Peyer's patch (tissue), 4 donors: Measurements from ENCODE around the gene CEP126. TPM values are rescaled to one million over a fixed set of nuclear protein-coding genes. Genes with fewer than 3 reads are reported as not detected.
A peak's percentile ranks its signal among the peaks of the same experiment; 100 is the strongest.

Experiments
- DNase-seq, 3 donors: peaks; one replicate each; pipeline ENCODE4 v3.0.0-alpha.2; 2017 to 2019
- H3K27ac ChIP-seq, 4 donors: fragments of 200-600 bp; sonication (generic); one replicate each; pipeline ENCODE4 v1.5.1; 2016 to 2019
- H3K27me3 ChIP-seq, 2 donors: fragments of 200-600 bp; sonication (generic); one replicate each; pipeline ENCODE4 v1.5.1; 2019
- H3K36me3 ChIP-seq, 3 donors: fragments of 200-600 bp; sonication (generic); one replicate each; pipeline ENCODE4 v1.5.1; 2016 to 2019
- H3K4me1 ChIP-seq, 4 donors: fragments of 200-600 bp; sonication (generic); one replicate each; pipeline ENCODE4 v1.5.1; 2016 to 2019
- H3K4me3 ChIP-seq, 4 donors: fragments of 200-600 bp; sonication (generic); 1 replicate in 3 of 4; 2 replicates in 1 of 4; pipeline ENCODE4 v1.5.1; 2016 to 2019; ENCODE audit warnings: mild to moderate bottlenecking in 1 of 4
- H3K9me3 ChIP-seq, 4 donors: fragments of 200-600 bp; sonication (generic); one replicate each; pipeline ENCODE4 v1.5.1; 2016 to 2019; ENCODE audit warnings: mild to moderate bottlenecking in 1 of 4
- CTCF ChIP-seq, 6 experiments: fragments of 450-650 bp in 4 of 6; fragments of 200-600 bp in 2 of 6; sonication (generic) in 1 of 6; IDR thresholded peaks; one replicate each; pipeline ENCODE4 v1.5.1; 2017 to 2019; ENCODE audit warnings: antibody characterized with exemption in 6 of 6, mild to moderate bottlenecking in 3 of 6, moderate library complexity in 1 of 6
- POLR2A ChIP-seq, 2 donors: fragments of 450-650 bp; IDR thresholded peaks; one replicate each; pipeline ENCODE4 v1.5.1; 2017; ENCODE audit warnings: antibody characterized with exemption in 2 of 2, mild to moderate bottlenecking in 2 of 2, moderate library complexity in 2 of 2
- total RNA-seq, 4 donors: library from RNA; depleted of rRNA; stranded (reverse); fragments of >200 nt; gene quantifications; one replicate each; pipeline ENCODE4 v1.1.0, GENCODE V29; 2016

Gene CEP126
- total RNA-seq, 4 donors from 2014 or later, result 2.0 to 12.4 (median 4.2) TPM

- H3K4me1 ChIP-seq, result peaks cover 0 to 11% (median 3%) of the 10 kb centered on the region in 4 donors
- H3K36me3 ChIP-seq, result no peaks in the 10 kb centered on the region
- DNase-seq, result no peak
- no peak for TF ChIP-seq POLR2A (IDR thresholded peaks at IDR 0.05)
- TF ChIP-seq CTCF (IDR thresholded peaks at IDR 0.05), result no peak
- H3K27ac ChIP-seq, result peak overlapping the region; percentile 81 to 86 (median 82)
- H3K9me3 ChIP-seq, result no peaks in the 10 kb centered on the region
- H3K27me3 ChIP-seq, result no peaks in the 10 kb centered on the region
- peak overlapping the region in 3 of 4 donors; percentile 73 to 84 (median 80) for H3K4me3 ChIP-seq
Observed at GRCh38 chr11:101915791-101916291, 1.0 kb downstream of the CEP126 start.

- Histone ChIP-seq H3K27ac (peak within 1 kb of the TSS; percentile 81 to 86 (median 82)), H3K9me3 (no peaks in the 10 kb centered on the region), H3K4me3 (peak within 1 kb of the TSS; percentile 73 to 84 (median 77)), H3K27me3 (no peaks in the 10 kb centered on the region), H3K4me1 (peaks cover 0 to 11% (median 3%) of the 10 kb centered on the region in 4 donors), H3K36me3 (no peaks in the 10 kb centered on the region)
- DNase-seq, result no peak
- TF ChIP-seq CTCF (IDR thresholded peaks at IDR 0.05) (no peak), POLR2A (IDR thresholded peaks at IDR 0.05) (no peak)
Observed at GRCh38 chr11:101916422-101916821, 1.6 kb downstream of the CEP126 start, which contains the start of gene ANGPTL5. TSS of gene ANGPTL5 (minus strand) at chr11:101916522. CDS start at chr11:101907909, 8,613 bp downstream.

- no peak for DNase-seq
Observed at GRCh38 chr11:101917226-101917625, 2.4 kb downstream of the CEP126 start.

GRCh38 chr11:101920992-101921391 is 6.2 kb downstream of the CEP126 start:
- no peak for TF ChIP-seq POLR2A (IDR thresholded peaks at IDR 0.05)
- TF ChIP-seq CTCF (IDR thresholded peaks at IDR 0.05), result no peak
- H3K4me1 ChIP-seq, result peaks cover 0 to 5% (median 1%) of the 10 kb centered on the region in 4 donors
- no peaks in the 10 kb centered on the region for H3K9me3 ChIP-seq
- no peak overlapping the region for H3K4me3 ChIP-seq
- H3K27ac ChIP-seq, result no peak overlapping the region
- no peaks in the 10 kb centered on the region for H3K36me3 ChIP-seq
- DNase-seq, result no peak
- no peaks in the 10 kb centered on the region for H3K27me3 ChIP-seq

More at GRCh38 chr11:101917226-101917625, 2.4 kb downstream of the CEP126 start:
- H3K9me3 ChIP-seq, result no peaks in the 10 kb centered on the region
- H3K27me3 ChIP-seq, result no peaks in the 10 kb centered on the region
- no peaks in the 10 kb centered on the region for H3K36me3 ChIP-seq
- TF ChIP-seq POLR2A (IDR thresholded peaks at IDR 0.05) (no peak), CTCF (IDR thresholded peaks at IDR 0.05) (no peak)
- H3K4me1 ChIP-seq, result peaks cover 0 to 11% (median 3%) of the 10 kb centered on the region in 4 donors
- no peak overlapping the region for H3K4me3 ChIP-seq
- H3K27ac ChIP-seq, result no peak overlapping the region

GRCh38 chr11:101923554-101923953 is 8.7 kb downstream of the CEP126 start:
- no peaks in the 10 kb centered on the region for H3K27me3 ChIP-seq
- DNase-seq, result no peak
- no peaks in the 10 kb centered on the region for H3K9me3 ChIP-seq
- no peaks in the 10 kb centered on the region for H3K36me3 ChIP-seq
- no peak overlapping the region for H3K27ac ChIP-seq
- H3K4me1 ChIP-seq, result no peaks in the 10 kb centered on the region
- TF ChIP-seq CTCF (IDR thresholded peaks at IDR 0.05) (no peak), POLR2A (IDR thresholded peaks at IDR 0.05) (no peak)
- no peak overlapping the region for H3K4me3 ChIP-seq
